GM10266 (cell line): ENCODE results near the gene STK38.
"Not testable (repeated sequence)": the region's sequence is repeated elsewhere in the genome, so short reads cannot be mapped to it uniquely, and the experiment has no call there.

Experiments
- DNase-seq: peaks from one replicate; pipeline ENCODE4 v3.0.0; 2012; ENCODE audit errors: extremely low spot score
- TF ChIP-seq, protein P1 (sequence below): IDR thresholded peaks from 2 replicates; pipeline ENCODE4 v1.5.1; 2012; ENCODE audit warnings: mild to moderate bottlenecking, low read depth; ENCODE audit not compliant: control insufficient read depth, insufficient read depth; ENCODE audit errors: missing control alignments

The STK38 gene

GRCh38 chr6:36590237-36590636 is 43.0 kb upstream of the STK38 start:
- DNase-seq, result no peak
- TF ChIP-seq, protein P1, sequence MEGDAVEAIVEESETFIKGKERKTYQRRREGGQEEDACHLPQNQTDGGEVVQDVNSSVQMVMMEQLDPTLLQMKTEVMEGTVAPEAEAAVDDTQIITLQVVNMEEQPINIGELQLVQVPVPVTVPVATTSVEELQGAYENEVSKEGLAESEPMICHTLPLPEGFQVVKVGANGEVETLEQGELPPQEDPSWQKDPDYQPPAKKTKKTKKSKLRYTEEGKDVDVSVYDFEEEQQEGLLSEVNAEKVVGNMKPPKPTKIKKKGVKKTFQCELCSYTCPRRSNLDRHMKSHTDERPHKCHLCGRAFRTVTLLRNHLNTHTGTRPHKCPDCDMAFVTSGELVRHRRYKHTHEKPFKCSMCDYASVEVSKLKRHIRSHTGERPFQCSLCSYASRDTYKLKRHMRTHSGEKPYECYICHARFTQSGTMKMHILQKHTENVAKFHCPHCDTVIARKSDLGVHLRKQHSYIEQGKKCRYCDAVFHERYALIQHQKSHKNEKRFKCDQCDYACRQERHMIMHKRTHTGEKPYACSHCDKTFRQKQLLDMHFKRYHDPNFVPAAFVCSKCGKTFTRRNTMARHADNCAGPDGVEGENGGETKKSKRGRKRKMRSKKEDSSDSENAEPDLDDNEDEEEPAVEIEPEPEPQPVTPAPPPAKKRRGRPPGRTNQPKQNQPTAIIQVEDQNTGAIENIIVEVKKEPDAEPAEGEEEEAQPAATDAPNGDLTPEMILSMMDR, result no peak

DNA sequence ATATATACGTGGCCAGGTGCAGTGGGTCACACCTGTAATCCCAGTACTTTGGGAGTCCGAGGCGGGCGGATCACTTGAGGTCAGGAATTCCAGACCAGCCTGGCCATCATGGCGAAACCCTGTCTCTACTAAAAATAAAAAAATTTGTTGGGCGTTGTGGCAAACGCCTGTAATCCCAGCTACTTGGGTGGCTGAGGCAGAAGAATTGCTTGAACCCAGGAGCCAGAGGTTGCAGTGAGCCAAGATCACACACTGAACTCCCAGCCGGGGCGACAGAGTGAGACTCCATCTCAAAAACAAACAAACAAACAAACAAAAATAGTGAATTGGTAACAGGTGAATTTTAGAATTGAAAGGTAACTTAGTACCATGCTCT is 41.7 kb upstream of the STK38 start:
- not testable (repeated sequence) for DNase-seq

GRCh38 chr6:36586606-36587005 is 39.3 kb upstream of the STK38 start:
- DNase-seq, result no peak
- TF ChIP-seq, protein P1, result no peak

GRCh38 chr6:36581716-36582115 is 34.4 kb upstream of the STK38 start:
- TF ChIP-seq, protein P1, result no peak
- DNase-seq, result no peak

GRCh38 chr6:36580184-36580526 is 32.9 kb upstream of the STK38 start:
- TF ChIP-seq, protein P1, result no peak
- no peak for DNase-seq

DNA sequence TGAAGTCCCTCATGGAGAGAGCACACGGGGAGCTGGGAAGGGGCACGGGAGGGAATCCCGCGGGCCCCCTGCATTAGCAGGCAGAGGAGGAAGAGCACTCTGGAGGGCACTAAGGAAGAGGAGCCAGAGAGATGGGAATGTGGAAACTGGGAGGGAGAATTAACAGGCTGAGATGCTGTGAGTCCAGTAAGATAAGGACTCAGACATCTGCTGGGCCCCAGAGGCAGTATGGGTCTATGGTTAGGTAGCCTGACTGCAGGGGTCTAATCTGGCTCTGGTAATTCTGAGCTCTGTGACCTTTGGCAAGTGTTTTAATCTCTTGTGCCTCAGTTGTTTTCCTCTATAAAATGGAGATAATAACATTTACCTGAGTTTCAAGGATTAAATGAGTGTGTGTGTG is 31.2 kb upstream of the STK38 start:
- TF ChIP-seq, protein P1, result no peak
- no peak for DNase-seq

DNA sequence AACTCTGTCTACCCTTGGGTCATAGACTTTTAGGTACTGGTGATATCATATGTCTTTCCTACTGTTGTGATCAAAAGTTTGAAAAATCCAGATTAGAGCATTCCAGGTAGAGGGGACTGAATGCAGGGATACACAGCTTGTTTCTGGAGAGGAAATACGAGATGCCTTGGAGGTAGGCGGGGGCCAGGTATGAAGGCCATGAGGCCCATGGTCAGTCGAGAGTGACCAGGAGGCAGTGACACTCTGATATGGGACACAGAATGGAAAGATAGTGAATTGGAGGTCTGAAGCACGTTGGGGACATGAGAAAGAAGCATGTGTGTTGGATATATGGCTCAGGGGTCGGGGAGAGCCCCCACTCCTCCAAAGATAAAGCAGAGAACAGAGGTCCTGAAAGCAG is 30.8 kb upstream of the STK38 start:
- TF ChIP-seq, protein P1, result no peak
- DNase-seq, result no peak

DNA sequence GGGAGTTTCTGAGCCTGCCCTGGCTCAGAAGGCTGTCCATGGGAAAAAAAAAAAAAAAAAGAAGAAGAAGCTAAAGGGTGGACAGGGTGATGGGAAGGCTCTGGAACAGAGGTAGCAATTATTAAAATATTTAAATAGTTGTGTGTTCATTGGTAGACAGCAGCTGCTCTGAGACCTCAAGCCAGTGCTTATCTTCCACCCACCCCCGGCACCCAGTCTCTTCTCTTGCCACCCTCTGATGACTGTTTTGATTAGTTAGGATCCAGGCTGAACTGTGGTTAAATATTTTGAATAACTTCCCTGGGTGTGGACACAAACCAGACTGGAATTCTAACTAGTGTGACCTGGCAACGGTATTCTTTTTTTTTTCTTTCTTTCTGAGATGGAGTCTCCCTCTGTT is 30.0 kb upstream of the STK38 start:
- TF ChIP-seq, protein P1, result no peak
- DNase-seq, result no peak
